Central memory CD4-positive, alpha-beta T cell (primary cell): ENCODE data around the gene CXCL14.

Experiments
- DNase-seq: peaks from one replicate; pipeline ENCODE4 v3.0.0; 2022
- total RNA-seq, 3 experiments: gene quantifications; one replicate each; lab custom pipeline; 2026; lab: John Stamatoyannopoulos, UW

CXCL14 gene, protein sequence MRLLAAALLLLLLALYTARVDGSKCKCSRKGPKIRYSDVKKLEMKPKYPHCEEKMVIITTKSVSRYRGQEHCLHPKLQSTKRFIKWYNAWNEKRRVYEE
- 0 reads per million in 3 experiments for total RNA-seq

DNA sequence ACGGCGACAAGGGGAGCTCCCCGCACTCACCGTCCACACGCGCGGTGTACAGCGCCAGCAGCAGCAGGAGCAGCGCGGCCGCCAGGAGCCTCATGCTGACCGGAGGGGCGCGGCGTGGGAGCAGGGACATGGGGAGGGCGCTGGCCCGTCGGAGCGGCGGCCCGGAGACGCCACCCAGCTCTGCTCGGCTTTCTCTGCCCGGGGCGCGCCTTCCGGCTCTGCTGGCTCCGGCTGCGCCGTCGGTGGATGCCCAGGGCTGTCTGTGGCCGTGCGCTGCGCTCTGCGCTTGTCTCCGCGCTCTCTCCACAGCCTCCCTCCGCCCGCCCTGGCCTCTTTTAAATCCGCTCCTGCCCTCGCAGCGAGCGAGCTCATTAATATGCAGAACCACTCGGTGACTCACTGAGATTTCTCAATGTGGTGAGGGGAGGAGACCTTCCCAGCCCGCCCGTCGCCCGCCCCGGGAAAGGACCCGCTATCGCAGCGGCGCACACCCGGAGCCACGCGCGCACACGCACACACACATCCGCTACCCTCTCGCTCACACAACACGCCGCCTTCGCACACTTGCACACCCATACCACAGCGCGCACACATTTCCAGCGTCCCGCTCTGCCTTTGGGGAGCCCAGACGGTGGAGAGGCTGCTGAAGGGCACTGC is at the start of gene CXCL14:
Gene CXCL14 (minus strand): TSS at position 307 of the 657 bp plus-strand sequence. CDS start 213 bp downstream, at position 94.
- no peak for DNase-seq

DNA sequence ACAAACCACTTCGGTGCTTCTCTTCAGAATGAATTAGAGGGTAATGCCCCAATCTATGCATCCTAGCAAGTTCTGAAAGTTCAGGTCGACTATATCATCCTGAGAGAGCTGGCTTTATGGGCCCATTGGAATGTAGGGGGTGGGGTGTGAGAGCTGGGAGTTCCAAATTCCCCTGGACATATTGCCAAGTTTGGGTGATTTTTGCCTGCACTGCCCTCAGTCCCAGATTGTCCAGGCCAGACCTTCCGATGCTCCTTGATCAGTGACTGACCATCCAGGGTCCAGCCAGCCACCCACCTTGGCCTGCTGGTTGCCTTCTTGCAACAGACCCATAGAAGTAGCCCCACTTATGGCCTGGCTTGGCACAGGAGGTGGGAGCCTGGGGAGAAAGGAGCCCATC is 47.8 kb upstream of the CXCL14 start:
- no peak for DNase-seq

DNA sequence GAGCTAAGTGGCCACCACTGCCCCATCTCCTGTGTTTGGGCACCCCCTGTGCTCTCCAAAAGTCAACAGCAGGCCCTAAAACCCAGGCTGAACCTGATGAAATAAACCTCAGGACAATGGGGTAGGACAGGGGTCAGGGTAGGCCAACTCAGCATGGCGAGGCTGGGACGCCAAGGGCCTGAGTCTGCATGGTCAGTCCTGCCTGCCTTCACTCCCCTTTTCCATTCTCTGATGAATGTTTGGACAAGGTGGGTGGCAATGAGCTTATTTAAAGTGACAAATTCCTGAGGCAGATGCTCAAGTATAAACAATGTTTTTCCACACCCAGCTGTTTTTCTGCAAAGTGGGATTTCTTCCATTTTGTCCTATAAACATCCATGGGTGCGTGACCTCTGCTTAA is 47.2 kb upstream of the CXCL14 start:
- DNase-seq = no peak

DNA sequence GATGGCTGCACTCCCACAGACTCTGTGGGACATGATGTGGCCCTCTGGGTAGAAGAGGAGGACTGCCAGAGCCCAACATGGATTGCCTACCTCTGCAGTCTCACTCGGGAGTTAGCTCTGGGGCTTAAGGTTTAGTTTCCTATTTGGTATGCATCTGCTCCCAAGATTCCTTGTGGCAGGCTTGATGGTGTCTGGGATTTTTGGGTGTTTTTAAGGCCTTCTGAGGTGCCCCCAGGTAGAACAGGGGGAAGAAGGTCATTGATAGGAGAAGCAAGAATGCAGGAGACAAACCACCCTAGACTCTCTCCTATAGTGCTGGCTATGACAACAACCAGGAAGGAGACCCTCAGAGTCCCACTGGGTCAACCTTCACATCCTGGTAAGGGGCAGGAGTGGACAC is 46.7 kb upstream of the CXCL14 start:
- no peak for DNase-seq

DNA sequence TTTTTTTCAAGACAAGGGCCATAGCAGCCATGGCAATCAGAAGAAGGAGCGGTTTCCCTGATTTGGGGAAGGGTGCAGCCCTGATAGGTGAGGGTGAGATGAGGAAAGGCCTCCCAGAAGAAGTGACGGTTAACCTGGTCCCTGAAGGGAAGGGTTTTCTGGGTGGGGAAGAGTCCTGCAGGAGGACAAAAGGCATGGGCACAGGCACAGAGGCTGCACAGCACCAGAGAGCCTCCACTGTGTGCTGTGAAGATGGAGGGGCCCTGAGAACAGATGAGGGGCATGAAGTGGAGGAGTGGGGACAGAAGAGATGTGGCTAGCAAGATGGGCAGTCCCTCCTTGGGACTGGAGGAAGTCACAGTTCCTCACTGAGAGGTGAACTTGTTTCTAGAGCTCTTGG is 46.3 kb upstream of the CXCL14 start:
- no peak for DNase-seq

DNA sequence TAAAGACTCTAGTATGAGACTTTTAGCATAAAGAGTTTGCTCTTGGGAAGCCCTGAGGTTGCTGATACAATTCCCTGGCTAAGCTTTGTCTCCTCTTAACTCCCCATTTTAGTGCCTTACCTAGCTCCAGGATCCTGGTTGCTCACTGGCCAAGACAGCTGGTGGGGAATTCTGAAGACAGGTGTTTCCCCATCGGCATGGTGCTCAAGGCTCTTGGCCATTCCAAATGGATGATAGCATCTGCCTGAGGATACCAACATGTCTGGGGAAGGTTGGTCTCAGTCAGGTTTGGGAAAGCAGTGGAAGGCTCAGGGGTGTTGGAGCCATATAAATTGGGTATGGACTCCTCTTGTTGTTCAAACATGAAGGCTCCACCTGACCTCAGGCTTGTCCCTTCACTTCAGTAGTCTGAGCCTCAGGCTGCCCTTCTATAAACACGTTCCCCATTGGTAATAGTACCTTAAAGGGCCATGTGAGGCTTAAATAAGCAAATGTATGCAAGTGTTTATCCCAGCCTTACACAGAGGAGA is 44.5 kb upstream of the CXCL14 start:
- DNase-seq = no peak

DNA sequence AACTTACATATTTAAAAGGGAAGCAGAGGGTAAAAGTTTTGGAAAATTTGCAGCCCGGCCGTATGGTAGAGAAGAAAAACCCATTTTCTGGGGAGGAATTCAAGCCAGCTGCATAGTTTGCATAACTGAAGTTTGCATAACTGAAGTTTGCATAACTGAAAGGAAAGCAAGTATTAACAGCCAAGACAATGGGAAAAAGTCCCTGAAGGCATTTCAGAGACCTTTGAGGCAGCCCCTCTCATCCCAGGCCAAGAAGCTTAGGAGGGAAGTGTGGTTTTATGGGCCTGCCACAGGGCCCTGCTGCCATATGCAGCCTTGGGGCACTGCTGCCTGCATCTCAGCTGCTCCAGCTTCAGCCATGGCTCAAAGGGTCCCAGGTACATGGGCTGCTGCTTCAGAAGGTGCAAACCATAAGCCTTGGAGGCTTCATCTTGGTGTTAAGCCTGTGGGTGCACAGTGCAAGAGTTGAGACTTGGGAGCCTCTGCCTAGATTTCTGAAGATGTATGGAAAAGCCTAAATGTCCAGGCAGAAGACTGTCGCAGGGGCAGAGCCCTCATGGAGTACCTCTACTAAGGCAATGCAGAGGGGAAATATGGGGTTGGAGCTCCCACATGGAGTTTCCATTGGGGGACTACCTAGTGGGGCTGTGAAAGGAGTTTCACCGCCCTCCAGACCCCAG is 36.9 kb upstream of the CXCL14 start:
- DNase-seq = no peak

DNA sequence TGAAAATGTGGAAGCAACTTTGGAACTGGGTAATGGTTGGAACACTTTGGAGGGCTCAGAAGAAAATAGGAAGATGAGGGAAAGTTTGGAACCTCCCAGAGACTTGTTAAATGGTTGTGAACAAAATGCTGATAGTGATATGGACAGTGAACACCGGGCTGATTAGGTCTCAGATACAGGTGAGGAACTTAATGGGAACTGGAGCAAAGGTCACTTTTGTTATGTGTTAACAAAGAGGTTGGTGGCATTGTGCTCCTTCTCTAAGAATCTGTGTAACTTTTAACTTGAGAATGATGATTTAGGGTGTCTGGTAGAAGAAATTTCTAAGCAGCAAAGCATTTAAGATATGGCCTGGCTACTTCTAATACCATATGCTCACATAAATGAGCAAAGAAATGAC is 36.4 kb upstream of the CXCL14 start:
- DNase-seq = no peak

DNA sequence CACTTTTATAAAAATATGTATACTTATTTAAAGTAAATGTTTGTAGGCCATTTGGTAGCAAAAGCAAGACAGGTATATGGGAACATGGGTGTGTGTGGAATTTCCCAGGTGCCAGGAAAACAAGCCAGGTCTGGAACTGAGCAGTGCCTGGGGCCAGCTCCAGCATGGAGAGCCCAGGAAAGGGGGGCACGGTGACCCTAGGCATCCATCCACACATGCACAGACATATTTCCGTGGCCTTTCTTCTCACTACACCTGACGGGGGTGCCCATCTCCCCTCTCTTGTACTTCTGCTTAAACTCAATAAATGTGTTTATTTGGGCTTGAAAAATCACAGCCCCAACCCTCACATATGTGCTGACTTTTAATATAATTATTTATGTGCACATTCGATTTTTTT is 31.2 kb upstream of the CXCL14 start:
- DNase-seq = no peak

DNA sequence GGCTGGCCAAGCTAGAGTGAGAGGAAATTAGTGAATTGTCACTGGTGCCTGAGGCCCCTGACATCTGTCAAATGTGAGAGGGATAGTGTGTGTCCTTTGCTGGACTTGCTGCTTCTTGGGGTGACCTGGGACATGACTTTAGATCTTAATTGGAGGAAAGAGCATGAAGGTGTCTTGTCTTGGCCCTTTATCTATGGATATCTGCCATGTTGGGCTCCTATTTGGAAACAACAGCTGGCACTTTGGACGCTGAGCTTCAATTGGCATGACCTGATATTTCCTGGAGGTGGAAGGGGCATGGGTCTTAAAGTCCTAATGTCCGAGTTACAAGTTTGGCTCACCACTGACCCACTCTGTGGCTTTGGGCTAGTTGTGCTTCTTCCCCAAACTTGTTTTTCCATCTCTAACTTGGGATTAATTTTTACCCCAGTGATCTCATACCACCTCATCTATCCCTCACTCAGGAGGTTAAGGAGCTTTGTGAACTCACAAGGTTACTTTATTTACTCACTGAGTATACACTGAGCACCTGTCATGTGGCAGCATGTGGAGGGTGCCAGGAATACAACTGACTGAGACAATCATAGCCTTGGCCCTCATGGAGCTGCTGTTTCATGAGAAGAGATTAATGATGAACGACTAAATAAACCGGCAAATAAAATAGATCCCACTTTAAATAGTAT is 30.1 kb upstream of the CXCL14 start:
- no peak for DNase-seq

DNA sequence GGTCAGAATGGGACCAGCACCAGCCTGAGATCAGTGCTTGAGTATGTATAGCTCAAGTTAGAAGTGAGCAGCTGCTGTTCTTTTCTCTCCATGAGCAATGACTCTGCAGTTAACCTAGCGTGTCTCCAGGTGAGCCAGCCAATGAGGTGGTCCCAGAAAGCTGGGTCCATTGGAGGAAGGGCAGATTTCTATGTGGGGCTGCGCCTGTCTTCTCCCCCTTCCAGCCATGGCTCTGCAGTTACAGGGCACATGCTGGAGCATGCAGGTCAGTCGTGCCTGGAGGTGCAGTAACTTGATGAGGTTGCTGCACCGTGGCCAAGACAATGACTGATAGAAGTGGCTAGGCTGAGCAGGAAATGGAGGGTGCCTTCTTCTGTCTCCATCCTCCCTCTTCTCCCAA is 29.6 kb upstream of the CXCL14 start:
- DNase-seq = no peak

DNA sequence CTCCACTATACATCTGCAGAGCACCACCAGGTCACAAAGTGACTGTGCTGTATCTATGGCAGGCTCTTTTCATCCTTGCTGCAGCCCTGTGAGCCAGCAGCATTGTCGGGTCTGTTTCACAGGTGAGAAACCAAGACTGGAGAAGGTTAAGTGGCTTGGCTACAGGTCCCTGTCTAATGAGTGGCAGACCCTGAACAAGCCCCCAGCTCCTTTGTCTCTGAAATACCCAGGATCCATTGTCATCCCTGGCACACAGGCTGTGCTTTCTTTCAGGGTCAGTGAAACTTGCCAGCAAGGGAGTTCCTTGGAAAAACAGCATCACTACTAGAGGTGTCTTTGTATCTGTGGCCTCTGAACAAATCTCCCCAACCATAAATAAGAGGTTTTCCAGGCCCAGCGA is 27.6 kb upstream of the CXCL14 start:
- DNase-seq = no peak

DNA sequence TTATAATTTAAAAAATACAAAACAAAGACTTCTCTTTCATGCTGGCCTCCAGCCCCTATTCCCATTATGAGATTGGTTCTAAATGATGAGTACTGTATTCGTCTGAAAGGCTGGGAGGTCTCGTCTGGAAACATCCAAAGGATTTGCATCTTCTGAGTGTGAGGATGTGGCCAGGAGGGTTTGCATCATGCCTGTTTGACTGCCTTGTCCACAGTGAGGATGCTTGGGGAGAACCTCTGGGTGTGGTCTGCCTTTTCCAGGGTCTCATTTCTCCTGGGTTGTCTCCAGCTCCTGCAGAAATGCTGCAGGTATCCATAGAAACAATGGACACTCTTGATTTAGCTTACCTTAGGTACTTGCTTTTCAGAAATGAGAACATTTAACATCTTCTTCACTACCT is 26.4 kb upstream of the CXCL14 start:
- no peak for DNase-seq

DNA sequence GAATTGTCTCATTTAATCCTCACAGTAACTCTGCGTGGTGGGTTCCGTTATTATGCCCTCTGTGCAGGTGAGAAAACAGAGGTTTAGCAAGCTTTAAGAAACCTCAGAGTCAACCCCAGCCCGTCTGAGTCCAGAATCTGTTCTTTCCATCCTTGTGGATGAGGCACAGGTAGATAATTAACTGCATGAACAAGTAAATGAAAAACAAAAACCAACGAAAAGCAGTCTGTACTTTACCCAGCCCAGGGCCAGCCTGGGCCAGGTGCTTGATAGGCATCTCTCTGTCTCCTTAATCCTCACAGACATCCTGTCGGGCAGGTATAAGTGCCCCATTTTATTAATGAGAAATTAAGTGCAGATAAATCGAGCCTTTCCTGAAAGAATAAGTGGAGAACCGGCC is 25.3 kb upstream of the CXCL14 start:
- DNase-seq = no peak

DNA sequence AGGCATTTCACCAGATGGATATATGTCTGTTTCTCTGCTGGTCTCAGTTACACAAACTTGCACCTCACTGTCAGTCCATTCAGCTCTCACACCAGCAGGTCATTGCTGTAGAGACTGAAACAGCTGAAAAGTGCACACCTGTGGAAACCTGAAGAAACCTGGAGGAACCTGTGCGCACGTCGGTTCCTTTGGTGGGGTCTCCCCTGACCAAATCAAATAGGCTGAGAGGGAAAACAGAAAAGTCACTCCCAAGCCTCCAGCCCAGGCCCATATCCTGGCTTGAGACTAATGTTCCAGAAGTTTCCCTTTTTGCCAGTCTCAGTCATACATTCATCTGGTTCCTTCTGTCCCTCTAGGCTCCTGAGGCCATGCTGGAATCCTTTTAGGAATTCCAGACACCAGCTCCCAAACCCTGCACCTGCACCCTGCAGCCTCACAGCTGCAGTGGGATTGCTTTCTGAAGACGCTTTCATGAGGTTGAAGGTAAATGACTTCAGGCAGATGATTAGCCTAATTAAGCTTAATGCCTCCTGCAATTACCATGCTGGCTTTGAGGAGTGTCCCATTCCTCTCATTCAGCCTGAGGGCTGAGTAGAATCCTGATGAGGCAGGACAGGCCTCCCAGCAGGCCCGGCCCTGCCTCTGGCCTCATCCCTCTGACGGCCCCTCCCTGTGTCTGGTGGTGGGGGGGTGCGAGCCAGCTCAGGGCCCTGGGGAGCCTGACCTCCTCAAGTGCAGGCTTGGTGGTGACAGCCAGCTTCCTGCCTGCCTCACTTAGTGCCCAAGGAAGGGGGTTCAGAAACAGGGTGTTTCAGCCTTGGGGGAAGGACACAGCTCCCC is 24.3 kb upstream of the CXCL14 start:
- no peak for DNase-seq

DNA sequence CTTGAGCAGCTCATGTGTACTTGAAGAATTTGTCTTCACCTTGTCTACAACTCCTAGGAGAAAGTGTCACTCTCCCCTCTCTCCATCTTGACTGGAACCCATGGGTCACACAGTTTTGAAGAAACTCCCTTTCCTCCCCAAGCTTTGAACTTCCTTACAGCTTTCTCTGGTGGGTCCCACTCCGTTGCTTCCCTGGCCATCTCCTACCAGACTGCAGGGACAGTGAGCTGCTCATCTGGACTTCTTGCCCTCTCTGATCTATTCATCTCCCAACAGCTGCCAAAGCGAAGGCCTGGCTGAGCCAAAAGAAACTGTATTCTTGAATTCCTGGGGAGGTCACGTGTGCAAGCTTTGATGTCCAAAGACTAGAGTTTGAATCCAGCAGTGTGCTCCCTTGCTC is 22.7 kb upstream of the CXCL14 start:
- no peak for DNase-seq

DNA sequence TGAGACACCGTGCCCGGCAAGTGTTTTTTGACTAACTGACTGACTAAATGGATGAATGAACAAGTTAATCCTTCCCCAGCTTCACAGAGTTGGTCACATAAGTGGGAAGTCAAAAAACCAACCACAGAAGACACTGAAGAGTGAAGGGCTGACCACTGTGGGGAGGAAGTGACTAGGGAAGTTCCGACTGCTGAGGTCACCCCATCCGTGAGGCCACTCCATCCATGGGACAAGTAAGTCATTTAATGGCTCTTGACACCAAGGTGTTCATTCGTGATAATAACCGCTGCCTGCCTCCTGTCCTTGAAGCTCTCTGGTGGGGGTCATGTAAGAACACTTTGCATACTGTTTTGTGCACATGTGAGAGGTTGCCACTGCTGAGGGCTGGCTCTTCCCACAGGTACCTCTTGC is 22.2 kb upstream of the CXCL14 start:
- DNase-seq = no peak

DNA sequence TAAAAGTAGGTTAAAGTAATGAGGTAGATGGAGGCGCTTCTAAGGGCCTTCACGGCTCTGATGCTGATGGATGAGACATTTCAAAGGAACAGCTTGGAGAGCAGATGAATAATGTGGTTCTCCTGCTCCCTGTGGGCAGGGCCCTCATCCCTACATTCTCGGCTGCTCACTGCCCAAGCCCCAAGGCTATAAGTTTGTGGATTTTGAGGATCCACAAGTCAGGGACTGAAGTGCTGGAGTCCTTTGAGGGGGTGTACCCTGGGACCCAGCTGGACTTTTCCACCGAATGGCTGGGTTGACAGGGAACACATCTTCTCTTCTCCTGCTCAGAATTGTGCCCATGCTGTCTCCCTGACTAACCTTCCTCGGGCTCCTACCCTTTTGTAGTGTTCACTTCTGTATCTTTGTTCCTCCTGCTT is 21.4 kb upstream of the CXCL14 start:
- no peak for DNase-seq

DNA sequence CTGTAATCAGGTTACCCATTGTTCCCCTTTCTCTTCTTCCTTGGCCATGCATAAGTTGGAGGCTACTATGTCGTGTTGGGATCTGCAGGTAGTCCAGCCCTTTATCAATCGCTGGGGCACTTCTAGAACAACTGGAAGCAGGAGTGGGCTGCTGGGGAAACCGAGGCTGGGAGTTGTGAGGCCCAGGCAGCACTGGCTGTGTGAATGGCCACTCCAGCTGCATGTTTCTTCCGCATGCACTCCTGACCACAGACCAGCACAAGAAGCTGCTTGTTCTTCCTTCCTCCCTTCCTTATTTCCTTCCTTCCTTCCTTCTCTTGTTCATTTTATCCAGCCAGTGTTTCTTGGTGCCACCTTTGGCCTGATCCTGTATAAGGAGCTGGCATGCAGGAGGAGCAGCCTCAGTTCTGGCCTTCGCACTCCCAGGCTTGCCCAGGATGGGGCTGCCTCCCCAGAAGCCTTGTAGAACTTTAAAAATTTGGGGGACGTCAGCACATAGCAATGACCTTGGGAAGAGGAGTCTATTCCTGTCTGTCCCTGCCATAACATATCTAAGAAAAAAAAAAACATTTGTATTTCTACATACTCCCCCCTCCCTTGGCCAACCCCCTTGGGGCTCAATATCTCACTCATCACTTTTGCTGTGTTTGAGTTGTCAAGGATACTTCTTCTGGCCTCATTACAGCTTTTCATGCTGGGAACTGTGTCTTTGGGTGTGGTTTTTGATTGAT is 20.8 kb upstream of the CXCL14 start:
- DNase-seq = no peak

DNA sequence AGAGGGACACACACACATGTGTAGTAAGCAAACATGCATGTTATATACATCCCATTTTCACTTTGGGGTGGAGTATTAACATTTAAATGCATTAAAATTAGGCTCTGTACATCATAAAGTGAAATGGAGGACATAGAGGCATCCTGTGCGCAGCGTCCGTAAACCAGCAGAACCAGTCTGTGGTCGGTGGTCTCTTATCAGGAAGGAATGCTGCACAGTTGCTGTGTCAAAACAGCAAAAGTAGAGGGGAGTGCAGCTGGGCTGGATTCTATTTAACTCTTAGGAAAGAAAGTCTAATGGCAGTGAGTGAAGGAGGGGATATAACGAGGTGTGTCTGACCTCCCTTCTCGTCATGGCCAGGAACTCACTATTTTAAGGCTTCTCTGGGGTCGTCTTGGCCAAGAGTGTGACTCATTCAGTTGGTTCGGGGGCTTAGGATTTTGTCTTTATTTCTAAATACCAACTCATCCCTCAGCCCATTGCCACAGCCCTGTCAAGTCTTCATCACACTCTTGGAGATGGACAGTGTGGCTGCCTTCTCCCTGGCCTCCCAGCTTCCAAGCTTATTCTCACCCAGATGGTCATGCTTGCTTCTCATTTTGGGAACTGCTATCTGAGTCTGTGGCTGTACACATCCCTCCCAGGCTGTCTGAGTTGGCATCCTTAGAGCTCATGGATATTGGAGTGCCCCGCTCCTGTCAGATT is 20.1 kb upstream of the CXCL14 start:
- no peak for DNase-seq

DNA sequence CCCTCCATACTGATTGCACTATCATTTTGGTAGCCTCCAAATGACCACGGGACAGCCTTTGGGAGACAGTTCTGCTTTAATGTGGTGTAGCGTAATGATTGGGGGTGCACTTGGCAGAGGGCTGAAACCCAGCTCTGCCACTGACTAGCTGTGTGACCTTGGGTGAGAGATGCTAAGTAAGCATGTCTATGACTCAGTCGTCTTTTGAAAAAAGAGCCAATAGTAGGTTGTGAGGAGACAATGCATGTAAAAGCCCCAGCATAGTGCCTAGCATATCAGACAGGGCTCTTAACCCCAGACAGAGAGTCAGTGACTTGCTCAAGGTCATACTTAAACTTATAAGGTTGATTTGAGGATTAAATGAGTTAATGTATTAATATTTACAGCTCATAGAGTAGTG is 18.0 kb upstream of the CXCL14 start:
- no peak for DNase-seq
